HG03521 (cell line): ENCODE results near the gene IZUMO2.

Experiments used
- ATAC-seq: cut with Tn5 transposase; IDR thresholded peaks from one replicate; pipeline ENCODE4 v1.9.1; 2021; ENCODE audit warnings: mild to moderate bottlenecking, moderate library complexity; ENCODE audit not compliant: unreplicated experiment

The IZUMO2 gene

GRCh38 chr19:50162988-50163387 lies at the start of gene IZUMO2:
Gene IZUMO2, minus strand, starts transcription at chr19:50163281. Its CDS starts 87 bp downstream, at chr19:50163194.
- no peak for ATAC-seq

DNA sequence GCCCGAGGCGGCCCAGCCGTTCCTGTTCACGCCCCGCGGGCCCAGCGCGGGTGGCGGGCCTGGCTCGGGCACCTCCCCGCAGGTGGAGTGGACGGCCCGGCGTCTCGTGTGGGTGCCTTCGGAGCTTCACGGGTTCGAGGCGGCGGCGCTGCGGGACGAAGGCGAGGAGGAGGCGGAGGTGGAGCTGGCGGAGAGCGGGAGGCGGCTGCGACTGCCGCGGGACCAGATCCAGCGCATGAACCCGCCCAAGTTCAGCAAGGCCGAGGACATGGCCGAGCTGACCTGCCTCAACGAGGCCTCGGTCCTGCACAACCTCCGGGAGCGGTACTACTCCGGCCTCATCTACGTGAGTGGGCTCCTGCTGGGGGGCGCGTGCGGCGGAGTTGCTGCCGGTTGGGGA lies 47.3 kb upstream of the IZUMO2 start:
- ATAC-seq = no peak

DNA sequence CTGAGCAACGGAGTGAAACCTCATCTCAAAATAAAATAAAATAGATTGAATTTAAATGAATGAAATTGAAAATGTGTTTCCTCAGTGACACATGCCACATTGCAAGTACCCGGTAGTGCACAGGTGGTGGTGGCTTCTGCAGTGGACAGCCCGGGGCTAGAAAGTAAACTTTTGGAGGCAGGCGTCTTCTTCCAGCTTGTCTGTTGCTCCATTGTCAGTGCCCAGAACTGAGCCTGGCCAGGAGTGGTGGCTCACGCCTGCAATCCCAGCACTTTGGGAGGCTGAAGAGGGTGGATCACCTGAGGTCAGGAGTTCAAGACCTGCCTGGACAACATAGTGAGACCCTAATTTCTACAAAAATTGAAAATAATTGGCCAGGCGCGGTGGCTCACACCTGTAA lies 46.0 kb upstream of the IZUMO2 start:
- no peak for ATAC-seq

DNA sequence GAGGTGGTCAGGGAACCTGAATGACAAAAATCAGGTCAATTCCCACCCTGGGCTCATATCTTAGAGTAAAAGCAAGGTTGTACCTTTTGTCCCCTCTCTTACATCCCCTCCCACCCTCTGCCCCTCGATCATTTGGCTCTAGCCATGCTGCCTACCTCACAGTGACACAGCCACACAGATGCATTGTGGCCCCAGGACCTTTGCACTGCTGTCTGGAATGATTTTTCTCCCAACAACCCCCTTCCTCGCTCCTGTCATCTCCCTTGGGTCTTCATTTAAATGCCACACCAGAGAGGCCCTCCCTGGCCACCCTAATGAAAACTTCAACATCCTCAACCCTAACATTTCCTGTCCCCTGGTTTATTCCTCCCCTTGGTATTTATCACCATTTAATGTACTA lies 44.6 kb upstream of the IZUMO2 start:
- no peak for ATAC-seq

DNA sequence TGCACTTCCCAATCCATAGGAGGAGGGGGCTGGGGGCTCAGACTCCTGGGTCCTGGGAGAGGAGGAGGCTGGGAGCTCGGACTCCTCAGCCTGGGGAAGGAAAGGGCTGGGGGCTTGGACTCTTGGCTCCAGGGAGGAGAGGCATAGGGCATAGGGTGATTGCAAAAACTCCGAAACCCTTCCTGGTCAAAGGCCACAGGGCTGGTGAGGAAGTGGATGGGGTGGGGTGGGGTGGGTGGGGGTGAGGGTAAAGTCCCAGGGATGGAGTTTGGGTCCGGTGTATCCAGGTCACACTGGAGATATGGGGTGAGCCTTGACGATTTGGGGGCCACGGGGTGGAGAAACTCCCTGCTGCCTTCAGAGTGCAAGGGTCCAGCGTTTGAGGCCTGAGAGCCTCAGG lies 43.1 kb upstream of the IZUMO2 start:
- ATAC-seq = no peak

- no peak for ATAC-seq
Observed at GRCh38 chr19:50205681-50206138, 42.6 kb upstream of the IZUMO2 start.

DNA sequence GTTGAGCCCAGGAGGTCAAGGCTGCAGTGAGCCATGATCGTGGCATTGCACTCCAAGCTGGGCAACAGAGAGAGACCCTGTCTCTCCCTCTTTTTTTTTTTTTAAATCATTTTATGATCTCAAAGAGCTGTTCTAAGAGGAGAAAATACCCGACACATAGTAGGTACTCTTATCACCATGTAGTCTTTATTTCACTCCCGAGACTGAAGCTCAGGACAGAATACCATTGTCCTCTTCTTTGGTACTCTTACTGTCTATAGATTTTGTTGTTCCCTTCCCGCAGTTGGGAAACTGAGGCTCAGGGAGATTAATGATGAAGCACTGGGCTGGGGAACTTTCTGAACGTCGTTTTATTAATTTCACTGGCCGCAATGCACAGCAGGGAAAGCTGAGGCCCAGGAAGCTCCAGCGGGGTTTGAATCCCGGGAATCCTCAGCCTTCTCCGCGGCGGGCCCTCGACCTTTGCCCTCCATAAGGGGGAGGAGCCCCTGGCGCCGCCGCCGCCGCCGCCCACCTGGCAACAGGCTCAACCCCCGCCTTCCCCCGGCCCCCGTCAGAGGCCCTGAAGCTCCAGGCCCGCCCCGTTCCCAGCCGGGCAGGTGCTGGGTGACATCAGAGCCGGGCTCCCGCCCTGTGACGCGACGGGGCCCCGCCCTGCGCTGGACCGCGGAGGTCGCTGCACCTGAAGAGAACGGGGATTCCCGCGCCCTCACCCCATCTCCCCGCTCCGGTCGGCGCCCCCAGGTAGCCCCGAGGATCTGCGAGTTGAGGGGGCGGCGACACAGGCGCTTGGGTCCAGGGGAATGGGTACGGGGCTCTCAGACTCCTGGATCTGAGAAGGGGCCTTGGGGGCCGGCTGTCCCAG lies 42.0 kb upstream of the IZUMO2 start:
- ATAC-seq = no peak

GRCh38 chr19:50204081-50204428 lies 41.0 kb upstream of the IZUMO2 start:
- no peak for ATAC-seq

GRCh38 chr19:50203281-50204080 lies 40.4 kb upstream of the IZUMO2 start, which contains the start of gene MYH14:
Gene MYH14, plus strand, starts transcription at chr19:50203622. Its CDS starts 6,744 bp downstream, at chr19:50210366.
- no peak for ATAC-seq

DNA sequence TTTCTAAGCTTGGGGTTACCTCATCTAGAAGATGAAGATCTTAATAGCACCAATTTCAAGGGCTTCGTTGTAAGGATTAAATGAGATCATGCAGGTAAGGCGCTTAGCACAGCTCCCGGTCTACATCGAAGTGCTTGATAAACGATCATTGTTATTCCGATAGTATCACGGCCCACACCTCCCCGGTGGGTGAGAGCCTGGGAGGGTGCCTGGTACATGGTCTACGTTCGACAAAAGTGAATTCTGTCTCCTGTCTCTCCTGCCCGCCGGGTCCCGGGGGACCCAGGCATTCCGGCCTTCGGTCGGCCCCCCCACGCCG lies 39.8 kb upstream of the IZUMO2 start:
- ATAC-seq = no peak

DNA sequence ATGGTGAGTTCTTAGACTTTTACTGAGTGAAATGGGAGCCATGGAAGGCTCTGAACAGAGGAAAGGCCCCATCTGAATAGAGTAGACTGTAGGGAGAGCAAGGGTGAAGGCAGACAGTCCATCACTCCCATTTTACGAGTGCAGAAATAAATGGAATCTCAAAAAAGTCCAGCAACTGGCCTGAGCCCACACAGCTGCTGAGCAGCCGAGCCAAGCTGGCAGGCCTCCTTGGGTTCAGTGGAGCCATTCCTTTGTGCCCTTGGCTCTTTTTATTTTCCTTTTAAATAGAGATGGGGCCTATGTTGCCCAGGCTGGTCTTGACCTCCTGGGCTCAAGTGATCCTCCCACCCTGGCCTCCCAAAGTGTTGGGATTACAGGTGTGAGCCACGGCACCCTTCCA lies 39.3 kb upstream of the IZUMO2 start:
- ATAC-seq = no peak

GRCh38 chr19:50199259-50199555 lies 36.1 kb upstream of the IZUMO2 start:
- ATAC-seq = no peak

GRCh38 chr19:50198431-50199258 lies 35.6 kb upstream of the IZUMO2 start:
- ATAC-seq = no peak

GRCh38 chr19:50197348-50197747 lies 34.3 kb upstream of the IZUMO2 start:
- ATAC-seq = no peak

- ATAC-seq = no peak
Observed at GRCh38 chr19:50196322-50196932, 33.3 kb upstream of the IZUMO2 start.

- ATAC-seq = no peak
Observed at GRCh38 chr19:50195224-50195623, 32.1 kb upstream of the IZUMO2 start.

DNA sequence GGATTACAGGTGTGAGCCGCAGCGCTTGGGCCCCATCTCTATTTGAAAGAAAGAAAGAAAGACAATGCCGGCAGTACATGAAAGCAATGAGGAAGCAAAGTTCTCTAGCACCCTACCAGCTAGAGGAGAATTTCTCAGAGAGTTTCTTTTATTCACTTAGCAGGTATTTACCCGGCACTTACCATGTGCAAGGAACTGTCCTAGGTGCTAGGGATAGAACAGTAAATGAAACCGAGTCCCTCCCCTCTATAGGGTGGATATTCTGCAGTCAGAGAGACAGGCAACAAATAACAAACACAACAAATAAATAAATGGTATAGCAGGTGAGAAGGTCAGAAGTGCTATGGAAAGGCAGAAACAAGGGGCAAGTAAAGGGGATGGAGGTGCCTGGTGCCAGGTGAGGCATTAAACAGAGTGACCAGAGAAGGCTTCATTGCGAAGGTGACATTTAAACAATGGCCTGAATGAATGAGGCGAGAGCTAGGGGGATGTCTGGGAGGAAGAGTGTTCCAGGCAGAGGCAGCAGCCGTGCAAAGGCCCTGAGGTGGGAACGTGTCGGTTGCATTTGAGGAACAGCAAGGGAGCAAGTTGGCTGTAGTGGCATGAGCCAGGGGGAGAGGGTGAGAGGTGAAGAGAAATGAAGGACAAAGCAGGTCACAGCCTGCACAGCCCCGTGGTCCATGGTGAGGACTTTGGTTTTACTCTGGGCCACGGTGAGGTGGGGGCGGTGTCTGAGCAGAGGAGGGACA lies 29.6 kb upstream of the IZUMO2 start:
- no peak for ATAC-seq

DNA sequence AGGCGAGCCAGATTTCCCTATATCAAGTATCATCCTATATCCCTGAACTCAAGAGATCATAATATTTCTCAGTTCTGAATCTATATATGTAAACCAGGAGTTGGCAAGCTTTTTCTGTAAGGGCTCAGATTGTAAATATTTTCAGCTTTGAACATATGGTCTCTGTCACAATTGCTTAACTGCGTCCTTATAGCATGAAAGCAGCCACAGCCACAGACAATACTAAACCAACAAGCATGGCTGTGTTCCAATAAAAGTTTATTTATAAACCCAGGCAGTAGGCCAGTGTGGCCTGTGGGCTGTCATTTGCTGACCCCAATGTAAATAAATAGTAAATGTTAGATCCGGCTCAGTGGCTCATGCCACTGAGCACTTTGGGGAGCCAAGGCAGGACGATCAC lies 28.1 kb upstream of the IZUMO2 start:
- ATAC-seq = no peak

GRCh38 chr19:50190439-50190891 lies 27.4 kb upstream of the IZUMO2 start:
- no peak for ATAC-seq

- ATAC-seq = no peak
Observed at GRCh38 chr19:50189331-50189730, 26.2 kb upstream of the IZUMO2 start.
